WI38 (cell line): ENCODE results near the gene GINS2.

Experiments
- H3K4me3 ChIP-seq: 2 replicates; pipeline ENCODE4 v1.5.1; 2011; ENCODE audit warnings: low read depth, mild to moderate bottlenecking, control low read depth, low read length
- TF ChIP-seq, protein P1 (sequence below): IDR thresholded peaks from 2 replicates; pipeline ENCODE4 v1.5.1; 2012; ENCODE audit warnings: low read depth, mild to moderate bottlenecking, control low read depth, low read length

The GINS2 gene

DNA sequence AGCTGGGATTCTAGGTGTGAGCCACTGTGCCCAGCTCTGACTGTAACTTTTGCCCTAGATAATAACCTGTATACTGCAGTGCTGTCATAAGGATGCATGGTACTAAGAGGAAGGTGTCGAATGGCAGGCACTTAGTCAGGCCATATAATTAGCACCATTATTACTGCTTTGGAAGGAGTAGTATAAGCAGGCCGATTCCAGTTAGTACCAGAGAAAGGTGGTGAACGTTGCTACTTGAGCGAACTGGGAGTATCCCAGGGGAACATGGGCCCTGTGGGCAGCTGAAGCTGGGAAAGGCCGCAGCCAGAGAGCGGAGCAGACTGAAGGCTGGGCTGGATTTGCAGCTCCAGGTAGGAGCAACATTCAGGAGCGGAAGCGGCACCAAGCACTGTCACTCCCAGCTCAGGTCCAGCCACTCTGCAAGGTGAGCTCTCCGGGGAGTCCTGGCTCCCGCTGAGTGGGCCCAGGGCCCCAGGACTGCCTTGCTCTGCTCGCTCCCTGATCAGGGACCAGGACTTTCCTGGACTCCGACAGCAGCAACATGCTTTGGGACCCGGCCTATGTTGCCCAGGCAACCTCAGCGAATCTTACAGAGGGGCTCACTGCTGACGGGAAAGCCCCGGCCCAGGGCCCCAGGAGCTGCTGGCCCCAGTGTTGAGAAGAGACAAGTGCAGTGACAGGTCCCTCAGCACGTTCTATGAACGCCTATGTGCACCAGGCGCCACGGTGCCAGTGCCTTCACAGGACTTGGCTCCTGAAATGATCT, 33.6 kb upstream of the GINS2 start:
- no peak overlapping the region for H3K4me3 ChIP-seq
- TF ChIP-seq, protein P1, sequence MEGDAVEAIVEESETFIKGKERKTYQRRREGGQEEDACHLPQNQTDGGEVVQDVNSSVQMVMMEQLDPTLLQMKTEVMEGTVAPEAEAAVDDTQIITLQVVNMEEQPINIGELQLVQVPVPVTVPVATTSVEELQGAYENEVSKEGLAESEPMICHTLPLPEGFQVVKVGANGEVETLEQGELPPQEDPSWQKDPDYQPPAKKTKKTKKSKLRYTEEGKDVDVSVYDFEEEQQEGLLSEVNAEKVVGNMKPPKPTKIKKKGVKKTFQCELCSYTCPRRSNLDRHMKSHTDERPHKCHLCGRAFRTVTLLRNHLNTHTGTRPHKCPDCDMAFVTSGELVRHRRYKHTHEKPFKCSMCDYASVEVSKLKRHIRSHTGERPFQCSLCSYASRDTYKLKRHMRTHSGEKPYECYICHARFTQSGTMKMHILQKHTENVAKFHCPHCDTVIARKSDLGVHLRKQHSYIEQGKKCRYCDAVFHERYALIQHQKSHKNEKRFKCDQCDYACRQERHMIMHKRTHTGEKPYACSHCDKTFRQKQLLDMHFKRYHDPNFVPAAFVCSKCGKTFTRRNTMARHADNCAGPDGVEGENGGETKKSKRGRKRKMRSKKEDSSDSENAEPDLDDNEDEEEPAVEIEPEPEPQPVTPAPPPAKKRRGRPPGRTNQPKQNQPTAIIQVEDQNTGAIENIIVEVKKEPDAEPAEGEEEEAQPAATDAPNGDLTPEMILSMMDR, result no peak

- H3K4me3 ChIP-seq, result no peak overlapping the region
- TF ChIP-seq, protein P1, result no peak
Observed at GRCh38 chr16:85720302-85720637, 31.5 kb upstream of the GINS2 start.

DNA sequence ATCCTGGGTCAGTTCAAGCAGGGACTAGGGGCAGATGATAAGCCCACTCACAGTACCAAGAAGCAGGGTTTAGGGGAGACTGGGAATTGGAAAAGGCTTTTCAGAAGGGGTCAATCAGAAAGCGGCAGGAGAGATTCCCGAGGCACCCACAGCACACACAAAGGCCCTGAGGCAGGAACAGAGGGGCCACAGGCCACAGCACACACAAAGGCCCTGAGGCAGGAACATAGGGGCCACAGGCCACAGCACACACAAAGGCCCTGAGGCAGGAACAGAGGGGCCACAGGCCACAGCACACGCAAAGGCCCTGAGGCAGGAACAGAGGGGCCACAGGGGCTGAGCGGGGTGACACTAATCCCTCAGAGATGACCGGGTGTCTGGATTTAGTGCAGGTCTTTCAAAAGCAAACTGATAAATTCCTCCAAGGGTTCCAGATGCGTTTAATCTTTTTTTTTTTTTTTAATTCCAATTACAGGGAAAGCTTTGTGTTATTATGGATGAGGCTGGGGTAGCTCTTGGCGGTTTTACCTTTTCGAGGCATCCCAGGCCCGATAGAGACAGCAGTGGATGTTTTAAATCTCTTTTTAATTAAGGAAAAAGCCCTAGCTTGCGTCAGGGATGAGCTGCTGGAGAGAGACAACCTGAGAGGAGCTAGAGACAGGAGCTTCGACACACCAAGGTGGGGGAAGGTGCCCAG, 31.0 kb upstream of the GINS2 start:
- TF ChIP-seq, protein P1, result no peak
- no peak overlapping the region for H3K4me3 ChIP-seq

DNA sequence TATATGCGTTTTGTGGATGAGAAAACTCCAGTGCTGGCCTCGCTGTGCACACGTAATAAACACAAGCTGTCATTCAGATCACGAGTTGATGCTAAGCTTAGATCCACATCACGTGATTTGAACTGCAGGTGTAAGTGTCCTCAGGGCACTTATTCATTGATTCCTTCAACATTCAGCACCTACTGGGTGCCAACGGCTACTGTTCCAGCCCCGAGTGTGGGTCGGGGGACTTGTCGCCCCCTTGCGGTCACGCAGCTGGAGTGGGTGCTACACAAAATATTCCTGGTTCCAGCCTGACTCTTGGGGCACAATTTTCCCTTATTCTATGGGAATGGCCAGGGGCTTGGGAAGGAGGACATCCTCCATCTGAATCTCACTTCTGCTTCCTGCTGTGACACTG, 29.9 kb upstream of the GINS2 start:
- H3K4me3 ChIP-seq, result no peak overlapping the region
- TF ChIP-seq, protein P1, result no peak

- no peak overlapping the region for H3K4me3 ChIP-seq
- TF ChIP-seq, protein P1, result no peak
Observed at GRCh38 chr16:85718153-85718477, 29.4 kb upstream of the GINS2 start.

- TF ChIP-seq, protein P1, result peak; percentile 41
Observed at GRCh38 chr16:85717393-85718152, 28.8 kb upstream of the GINS2 start.

DNA sequence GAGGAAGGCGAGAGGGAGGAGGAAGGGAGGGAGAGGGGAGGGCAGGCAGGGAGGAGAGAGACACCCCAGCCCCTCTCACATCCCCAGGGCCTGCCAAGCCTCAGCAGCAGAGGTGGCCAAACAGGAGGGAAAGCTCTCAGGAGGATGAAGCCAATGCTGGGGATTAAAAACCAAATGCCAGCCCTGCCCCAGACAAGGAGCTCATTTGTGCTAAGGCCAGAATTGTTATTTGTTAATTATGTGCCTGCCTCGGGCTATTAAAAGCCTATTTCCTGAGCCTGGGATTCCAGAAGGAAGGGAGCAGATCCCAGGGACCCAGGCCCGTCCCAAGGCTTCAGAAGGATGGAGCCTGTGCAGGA, 27.9 kb upstream of the GINS2 start:
- H3K4me3 ChIP-seq, result no peak overlapping the region
- TF ChIP-seq, protein P1, result no peak

More at GRCh38 chr16:85717393-85718152, 28.8 kb upstream of the GINS2 start:
- H3K4me3 ChIP-seq, result no peak overlapping the region
